Caco-2 (cell line): ENCODE data around the gene ISOC2. TPM values are rescaled to one million over a fixed set of nuclear protein-coding genes. Genes with fewer than 3 reads are reported as not detected.

Experiments
- BruUV-seq: library from RNA; stranded (reverse); fragments of 400-500 nt; replicated peaks from 2 replicates; lab custom pipeline; 2021; lab: Mats Ljungman, UMichigan
- CTCF ChIA-PET: fragments of 300-600 bp; sonication (Branson Sonifier 250); formaldehyde crosslinking; loops from one replicate; lab custom pipeline; 2022; ENCODE audit warnings: antibody characterized with exemption; lab: Charles Lee
- POLR2A ChIA-PET: fragments of 300-600 bp; sonication (Branson Sonifier 250); formaldehyde crosslinking; loops from one replicate; lab custom pipeline; 2022; ENCODE audit warnings: antibody characterized with exemption; lab: Charles Lee
- DNase-seq, 2 experiments: peaks; one replicate each; pipeline versions ENCODE4 v3.0.0 to v3.0.0-alpha.2; 2020 to 2022
- H3K27me3 ChIP-seq: replicated peaks from 2 replicates; pipeline ENCODE4 v1.6.0; 2011; ENCODE audit warnings: low read length; ENCODE audit not compliant: control insufficient read depth, insufficient read depth
- H3K36me3 ChIP-seq: 2 replicates; pipeline ENCODE4 v1.5.1; 2011; ENCODE audit warnings: low read length; ENCODE audit not compliant: control insufficient read depth, insufficient read depth
- H3K4me1 ChIP-seq: fragments of 250-450 bp; sonication (Bioruptor Pico); 2 replicates; pipeline ENCODE4 v1.5.1; 2020; ENCODE audit warnings: mild to moderate bottlenecking
- H3K4me3 ChIP-seq: 2 replicates; pipeline ENCODE4 v1.5.1; 2011; ENCODE audit warnings: low read depth, mild to moderate bottlenecking, control low read depth, low read length
- H3K9me3 ChIP-seq: fragments of 250-450 bp; sonication (Bioruptor Pico); 2 replicates; pipeline ENCODE4 v1.5.1; 2020; ENCODE audit warnings: mild to moderate bottlenecking, moderate library complexity
- H3K27ac Mint-ChIP-seq: one replicate; pipeline ENCODE4 v1.8.0; 2022; ENCODE audit warnings: mixed read lengths; ENCODE audit not compliant: unreplicated experiment
- H3K27me3 Mint-ChIP-seq: one replicate; pipeline ENCODE4 v1.8.0; 2022; ENCODE audit warnings: mixed read lengths; ENCODE audit not compliant: insufficient read depth, unreplicated experiment
- H3K36me3 Mint-ChIP-seq: one replicate; pipeline ENCODE4 v1.8.0; 2022; ENCODE audit warnings: mild to moderate bottlenecking, mixed read lengths; ENCODE audit not compliant: insufficient read depth, unreplicated experiment
- H3K4me1 Mint-ChIP-seq: one replicate; pipeline ENCODE4 v1.8.0; 2022; ENCODE audit warnings: low read depth, mixed read lengths; ENCODE audit not compliant: unreplicated experiment
- H3K4me3 Mint-ChIP-seq: one replicate; pipeline ENCODE4 v1.8.0; 2022; ENCODE audit warnings: mild to moderate bottlenecking, moderate library complexity, mixed read lengths; ENCODE audit not compliant: unreplicated experiment
- H3K9me3 Mint-ChIP-seq: one replicate; pipeline ENCODE4 v1.8.0; 2022; ENCODE audit warnings: mixed read lengths; ENCODE audit not compliant: unreplicated experiment
- intact Hi-C: fragments of 100-400 bp; cut with micrococcal nuclease; formaldehyde crosslinking; loops from one replicate; pipeline ENCODE4 v1.10.0; 2022; ENCODE audit not compliant: unreplicated experiment
- total RNA-seq: library from RNA; stranded (reverse); gene quantifications from 2 replicates; pipeline ENCODE4 v1.2.3, GENCODE V29; 2022
- TF ChIP-seq, protein P1 (sequence below), 2 experiments: fragments of 200-600 bp in 1 of 2; IDR thresholded peaks; 1 replicate in 1 of 2; 2 replicates in 1 of 2; pipeline versions ENCODE4 v1.5.1 to v1.8.0; 2011 to 2022; ENCODE audit warnings: antibody characterized with exemption in 1 of 2, control low read depth in 1 of 2, inconsistent platforms in 1 of 2, low read depth in 1 of 2, low read length in 1 of 2, mild to moderate bottlenecking in 1 of 2, moderate library complexity in 1 of 2; ENCODE audit not compliant: insufficient read depth in 1 of 2, severe bottlenecking in 1 of 2, unreplicated experiment in 1 of 2

Gene ISOC2
- total RNA-seq, 1 experiment from 2014 or later = 40.6 TPM

DNA sequence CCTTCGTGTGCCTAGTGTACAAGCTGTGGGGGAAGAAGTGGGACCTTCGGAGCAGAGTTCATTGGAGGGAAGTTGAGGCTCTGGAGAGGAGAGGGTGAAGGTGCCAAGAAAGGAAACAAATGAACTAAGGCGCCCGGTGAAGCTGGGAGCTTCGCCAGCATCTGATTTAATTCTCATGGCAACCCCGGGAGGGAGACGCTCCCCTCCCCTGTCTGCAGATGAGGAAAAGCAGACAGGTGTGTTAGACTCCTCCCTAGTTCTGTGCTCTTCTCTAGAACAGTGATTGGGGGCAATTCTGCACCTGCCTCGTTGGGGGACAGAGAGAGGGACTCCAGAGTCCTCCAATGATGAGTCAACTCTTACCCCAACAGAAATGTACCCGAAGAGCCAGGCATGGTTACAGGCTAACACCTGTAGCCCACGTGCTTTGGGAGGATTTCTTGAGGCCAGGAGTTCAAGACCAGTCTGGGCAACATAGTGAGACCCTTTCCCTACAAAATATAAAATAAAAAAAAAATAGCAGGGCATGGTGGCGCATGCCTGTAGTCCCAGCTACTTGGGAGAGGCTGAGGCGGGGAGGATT lies 31.0 kb upstream of the ISOC2 start:
- Histone ChIP-seq H3K27me3 (no peaks in the 10 kb centered on the region), H3K9me3 (no peaks in the 10 kb centered on the region), H3K36me3 (no peaks in the 10 kb centered on the region), H3K4me3 (no peak overlapping the region), H3K4me1 (peaks cover 7% of the 10 kb centered on the region; the same call in 1 of the 2 replicates)
- H3K4me3 Mint-ChIP-seq = no peak overlapping the region
- intact Hi-C loops = no loop called here
- H3K36me3 Mint-ChIP-seq = peaks cover 17% of the 10 kb centered on the region
- BruUV-seq = no TSS peak
- H3K27ac Mint-ChIP-seq = no peak overlapping the region
- peaks cover 7% of the 10 kb centered on the region for H3K4me1 Mint-ChIP-seq
- H3K27me3 Mint-ChIP-seq = no peaks in the 10 kb centered on the region
- ChIA-PET CTCF (interaction anchor here (1.5 kb wide), 1 partner anchor 11 kb away, joined by 5 read pairs; no protein-coding TSS in a partner anchor), POLR2A (no interaction called here)
- DNase-seq = no peak
- no peaks in the 10 kb centered on the region for H3K9me3 Mint-ChIP-seq
- TF ChIP-seq, protein P1, sequence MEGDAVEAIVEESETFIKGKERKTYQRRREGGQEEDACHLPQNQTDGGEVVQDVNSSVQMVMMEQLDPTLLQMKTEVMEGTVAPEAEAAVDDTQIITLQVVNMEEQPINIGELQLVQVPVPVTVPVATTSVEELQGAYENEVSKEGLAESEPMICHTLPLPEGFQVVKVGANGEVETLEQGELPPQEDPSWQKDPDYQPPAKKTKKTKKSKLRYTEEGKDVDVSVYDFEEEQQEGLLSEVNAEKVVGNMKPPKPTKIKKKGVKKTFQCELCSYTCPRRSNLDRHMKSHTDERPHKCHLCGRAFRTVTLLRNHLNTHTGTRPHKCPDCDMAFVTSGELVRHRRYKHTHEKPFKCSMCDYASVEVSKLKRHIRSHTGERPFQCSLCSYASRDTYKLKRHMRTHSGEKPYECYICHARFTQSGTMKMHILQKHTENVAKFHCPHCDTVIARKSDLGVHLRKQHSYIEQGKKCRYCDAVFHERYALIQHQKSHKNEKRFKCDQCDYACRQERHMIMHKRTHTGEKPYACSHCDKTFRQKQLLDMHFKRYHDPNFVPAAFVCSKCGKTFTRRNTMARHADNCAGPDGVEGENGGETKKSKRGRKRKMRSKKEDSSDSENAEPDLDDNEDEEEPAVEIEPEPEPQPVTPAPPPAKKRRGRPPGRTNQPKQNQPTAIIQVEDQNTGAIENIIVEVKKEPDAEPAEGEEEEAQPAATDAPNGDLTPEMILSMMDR (IDR thresholded peaks at IDR 0.05; ENCODE audit: insufficient read depth in 1 of 2, low read depth in 1 of 2, low read length in 1 of 2, severe bottlenecking in 1 of 2, unreplicated experiment in 1 of 2) = no peak

DNA sequence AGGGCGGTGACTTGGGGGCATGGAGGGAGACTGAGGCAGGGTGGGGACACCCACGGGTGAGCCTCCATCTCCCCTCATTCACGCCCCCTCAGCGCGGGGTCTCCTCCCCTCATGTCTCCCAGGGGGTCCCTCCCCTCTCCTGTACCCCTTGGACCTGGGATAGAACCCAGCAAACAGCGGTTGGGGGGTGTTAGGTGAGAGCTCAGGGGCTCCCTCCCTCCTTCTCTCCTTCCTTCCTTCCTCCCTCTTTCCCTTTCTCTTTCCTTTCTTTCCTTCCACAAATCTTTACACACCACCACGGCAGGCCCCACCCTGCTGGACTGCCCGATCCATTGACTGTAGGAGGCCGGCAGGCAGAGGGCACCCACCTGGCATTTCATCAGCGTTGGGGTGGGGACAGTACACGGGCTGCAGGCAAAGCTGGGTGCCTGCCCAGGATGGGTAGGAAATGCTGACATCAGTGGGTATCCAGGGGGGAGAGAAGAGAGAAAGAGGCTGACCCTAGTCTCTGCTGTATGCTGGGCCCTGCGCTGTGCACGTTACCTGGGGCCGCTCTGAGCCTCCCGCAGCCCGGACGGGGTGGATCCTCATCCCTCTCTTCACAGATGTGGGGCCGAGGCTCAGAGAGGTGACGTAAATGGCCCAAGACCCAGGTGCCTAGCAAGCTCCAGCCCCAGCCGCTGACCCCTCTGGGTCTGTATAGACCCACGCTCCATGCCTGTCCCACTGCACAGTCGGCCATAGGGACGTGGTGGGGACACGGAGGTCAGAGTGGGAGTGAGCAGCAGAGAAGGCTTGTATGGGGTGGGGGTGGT lies 30.3 kb upstream of the ISOC2 start:
- Mint-ChIP-seq H3K4me3 (no peak overlapping the region), H3K9me3 (no peaks in the 10 kb centered on the region), H3K36me3 (peaks cover 17% of the 10 kb centered on the region), H3K27me3 (no peaks in the 10 kb centered on the region), H3K4me1 (peaks cover 7% of the 10 kb centered on the region), H3K27ac (no peak overlapping the region)
- Histone ChIP-seq H3K27me3 (no peaks in the 10 kb centered on the region), H3K36me3 (no peaks in the 10 kb centered on the region), H3K9me3 (no peaks in the 10 kb centered on the region), H3K4me3 (no peak overlapping the region), H3K4me1 (peaks cover 7% of the 10 kb centered on the region; the same call in 1 of the 2 replicates)
- DNase-seq = no peak
- intact Hi-C loops = no loop called here
- TF ChIP-seq, protein P1 (IDR thresholded peaks at IDR 0.05; ENCODE audit: insufficient read depth in 1 of 2, low read depth in 1 of 2, low read length in 1 of 2, severe bottlenecking in 1 of 2, unreplicated experiment in 1 of 2) = no peak
- CTCF ChIA-PET = interaction anchor here (0.6 to 1.5 kb wide), 3 partner anchors 12 to 30 kb away, joined by 3 to 5 read pairs (median 3); partner anchors contain the start of genes ISOC2 and ZNF628
- POLR2A ChIA-PET = no interaction called here
- no TSS peak for BruUV-seq
